GM21528 (cell line): Measurements from ENCODE around the gene ADCY5.

ENCODE experiments used
- ATAC-seq: cut with Tn5 transposase; IDR thresholded peaks from one replicate; pipeline ENCODE4 v1.9.1; 2021; ENCODE audit warnings: mild to moderate bottlenecking, moderate library complexity; ENCODE audit not compliant: unreplicated experiment, low FRiP score

Gene ADCY5

DNA sequence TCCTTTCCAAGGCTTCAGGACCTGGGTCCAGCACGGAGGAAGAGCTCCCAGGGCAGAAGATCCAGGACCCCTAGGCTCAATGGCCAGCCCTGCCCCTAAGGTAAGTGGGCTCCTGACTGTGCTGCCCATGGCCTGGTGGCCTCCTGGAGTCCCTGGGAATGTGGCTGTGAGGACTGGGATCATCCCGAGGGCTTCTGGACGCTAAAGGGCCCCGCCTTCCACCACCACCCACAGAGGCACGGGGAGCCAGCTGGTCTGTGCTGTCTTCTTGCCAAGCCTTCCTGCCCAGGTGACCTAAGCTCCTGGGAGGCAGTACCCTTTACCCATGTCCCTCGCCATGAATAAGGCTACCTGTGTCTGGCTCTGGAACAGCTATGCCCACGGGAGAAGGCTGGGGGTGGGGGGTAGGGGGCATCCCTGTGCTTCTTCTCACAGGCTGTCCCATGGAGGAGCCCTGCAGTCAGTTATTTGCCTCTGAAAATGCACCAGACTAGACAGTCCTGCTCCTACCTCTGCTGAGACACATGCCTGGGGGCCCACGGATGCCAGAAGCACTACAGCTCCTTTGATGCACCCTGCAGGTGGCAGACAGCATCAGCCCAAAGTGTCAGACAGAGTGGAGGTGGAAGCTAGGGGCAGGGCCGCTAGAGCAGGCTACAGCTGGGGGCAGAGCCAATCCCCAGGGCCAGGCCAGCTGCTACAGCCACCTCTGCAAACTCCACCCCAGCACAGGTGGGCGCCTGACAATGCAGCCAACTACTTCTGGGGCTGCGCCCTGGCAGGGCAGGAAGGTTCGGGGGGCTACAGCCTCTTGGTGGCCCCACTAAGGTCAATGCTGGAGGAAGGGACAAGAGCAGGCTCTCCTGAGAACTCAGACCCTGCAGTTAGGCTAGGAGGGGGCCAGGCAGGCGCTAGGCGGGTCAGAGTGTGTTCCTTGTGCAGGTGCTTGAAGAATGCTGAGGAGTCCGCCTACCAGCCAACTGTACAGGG lies 156.3 kb downstream of the ADCY5 start:
- no peak for ATAC-seq

DNA sequence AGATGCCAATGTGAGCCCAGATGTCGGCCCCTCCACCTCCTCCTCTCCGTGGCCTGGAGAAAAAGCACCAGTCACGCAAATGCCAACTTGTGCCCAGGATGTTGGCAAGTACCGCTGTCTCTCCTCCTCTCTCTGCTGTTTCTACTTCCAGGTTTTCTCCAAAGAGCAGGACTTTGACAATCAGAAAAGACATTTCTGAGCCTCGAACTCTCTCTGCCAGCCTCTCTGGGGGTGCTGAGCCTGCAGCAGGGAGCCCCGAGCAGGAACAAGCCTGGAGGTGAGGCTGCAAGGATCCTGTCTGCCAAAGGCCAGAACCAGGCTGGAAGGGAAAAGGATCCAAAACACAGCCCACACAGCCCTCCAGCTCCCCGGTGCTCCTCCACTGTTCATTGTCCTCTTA lies 157.5 kb downstream of the ADCY5 start:
- no peak for ATAC-seq

DNA sequence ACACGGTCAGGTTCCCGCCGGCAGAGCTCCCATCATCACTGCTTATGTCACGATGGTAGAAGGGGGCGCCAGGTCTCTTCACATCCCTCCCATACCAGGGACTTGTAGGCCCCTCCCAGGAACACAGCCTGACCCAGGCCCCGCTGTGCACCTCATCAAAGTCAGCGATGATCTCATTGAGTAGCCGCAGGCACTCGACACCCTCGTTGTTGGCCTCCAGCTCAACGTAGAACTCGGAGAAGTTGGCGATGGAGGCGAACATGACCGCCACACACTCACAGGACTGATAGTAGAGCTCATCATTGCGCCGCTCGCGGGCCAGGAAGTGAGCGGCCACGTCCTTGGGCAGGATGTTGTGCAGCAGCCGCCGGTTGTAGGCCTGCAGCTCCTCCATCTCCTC lies 157.9 kb downstream of the ADCY5 start:
- no peak for ATAC-seq

DNA sequence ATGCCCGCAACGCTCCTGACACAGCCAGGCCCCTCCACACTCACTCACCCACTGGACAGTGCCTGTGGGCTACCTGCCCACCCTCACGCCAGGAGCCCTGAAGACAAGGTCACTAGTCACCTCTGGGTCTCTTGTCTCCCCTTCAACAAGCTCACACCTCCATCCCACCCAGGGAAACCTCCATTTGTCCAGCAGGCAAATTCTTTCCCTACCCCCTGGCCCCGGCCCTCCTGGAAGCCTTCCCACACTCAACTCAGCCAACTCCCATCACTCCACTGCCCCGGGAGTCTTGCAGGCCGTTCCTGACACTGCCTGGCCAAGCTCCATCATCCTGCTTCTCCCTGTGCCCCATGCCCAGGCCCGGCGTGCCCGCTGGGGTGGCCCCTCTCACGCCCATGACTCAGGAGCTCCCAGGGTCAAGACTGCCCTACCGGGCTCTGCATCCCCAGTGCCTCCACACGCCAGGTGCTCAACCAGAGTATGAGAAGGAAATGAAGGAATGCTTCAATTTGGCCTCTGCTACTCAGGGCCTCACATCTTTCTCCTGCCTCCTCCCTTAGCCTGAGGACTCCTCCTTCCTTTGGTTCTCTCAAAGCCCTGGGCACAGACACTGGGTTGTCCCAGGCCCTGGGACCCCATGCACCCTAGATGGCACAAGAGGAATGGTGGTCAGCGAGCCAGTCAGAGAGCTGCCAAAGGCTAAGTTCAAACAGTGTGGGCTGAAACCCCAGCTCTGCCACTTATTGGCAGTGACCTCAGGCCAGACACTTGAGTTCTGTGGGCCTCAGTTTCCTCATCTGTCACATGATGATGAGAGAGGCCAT lies 158.6 kb downstream of the ADCY5 start:
- ATAC-seq, result no peak

DNA sequence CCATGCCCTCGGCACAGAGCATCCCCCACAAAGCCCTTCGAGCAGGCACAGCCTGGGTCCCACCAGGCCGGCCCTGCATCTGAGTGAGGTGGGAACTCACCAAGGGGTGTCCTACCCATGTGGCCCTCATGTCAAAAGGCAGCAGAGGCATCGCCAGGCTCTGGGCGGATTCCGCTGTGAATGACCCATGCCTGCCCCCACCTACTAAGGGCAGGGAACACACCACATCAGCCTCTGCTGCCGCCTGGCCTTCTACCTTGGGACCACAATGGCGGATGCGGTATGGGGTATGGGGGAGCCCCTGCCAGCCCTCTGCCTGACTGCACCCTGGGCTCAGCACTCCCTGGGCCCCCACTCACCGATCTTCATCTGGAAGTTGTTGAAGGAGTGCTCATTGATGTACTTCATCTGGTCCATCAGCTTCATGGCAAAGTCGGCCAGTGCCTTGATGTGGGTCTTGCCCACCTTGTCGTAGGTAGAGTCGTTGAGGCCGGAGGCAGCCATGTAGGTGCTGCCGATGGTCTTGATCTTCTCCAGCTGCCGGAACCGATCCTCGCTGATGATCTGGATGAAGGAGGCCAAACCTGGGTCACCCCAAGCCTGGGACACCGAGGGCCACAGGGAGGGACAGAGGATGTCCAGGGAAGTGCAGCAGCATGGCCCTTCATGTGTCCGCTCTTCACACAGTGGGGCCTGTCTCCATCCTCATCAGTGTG lies 159.3 kb downstream of the ADCY5 start:
- ATAC-seq, result no peak

DNA sequence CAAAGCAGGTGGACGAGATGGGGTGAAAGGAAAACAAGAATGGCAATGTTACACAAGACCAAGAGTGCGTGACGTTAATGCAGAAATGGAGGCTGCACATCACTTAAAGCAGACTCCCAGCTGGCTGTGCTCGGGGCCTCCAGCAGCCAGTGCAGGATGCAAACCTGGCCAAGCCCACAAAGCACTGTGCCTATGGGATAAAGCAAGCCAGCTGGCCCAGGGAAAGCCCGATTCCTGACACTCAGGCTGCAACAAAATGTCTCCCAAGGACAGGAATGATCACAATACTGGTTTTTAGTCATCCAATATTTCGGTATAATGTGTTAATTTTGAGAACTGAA lies 161.0 kb downstream of the ADCY5 start:
- ATAC-seq, result no peak

DNA sequence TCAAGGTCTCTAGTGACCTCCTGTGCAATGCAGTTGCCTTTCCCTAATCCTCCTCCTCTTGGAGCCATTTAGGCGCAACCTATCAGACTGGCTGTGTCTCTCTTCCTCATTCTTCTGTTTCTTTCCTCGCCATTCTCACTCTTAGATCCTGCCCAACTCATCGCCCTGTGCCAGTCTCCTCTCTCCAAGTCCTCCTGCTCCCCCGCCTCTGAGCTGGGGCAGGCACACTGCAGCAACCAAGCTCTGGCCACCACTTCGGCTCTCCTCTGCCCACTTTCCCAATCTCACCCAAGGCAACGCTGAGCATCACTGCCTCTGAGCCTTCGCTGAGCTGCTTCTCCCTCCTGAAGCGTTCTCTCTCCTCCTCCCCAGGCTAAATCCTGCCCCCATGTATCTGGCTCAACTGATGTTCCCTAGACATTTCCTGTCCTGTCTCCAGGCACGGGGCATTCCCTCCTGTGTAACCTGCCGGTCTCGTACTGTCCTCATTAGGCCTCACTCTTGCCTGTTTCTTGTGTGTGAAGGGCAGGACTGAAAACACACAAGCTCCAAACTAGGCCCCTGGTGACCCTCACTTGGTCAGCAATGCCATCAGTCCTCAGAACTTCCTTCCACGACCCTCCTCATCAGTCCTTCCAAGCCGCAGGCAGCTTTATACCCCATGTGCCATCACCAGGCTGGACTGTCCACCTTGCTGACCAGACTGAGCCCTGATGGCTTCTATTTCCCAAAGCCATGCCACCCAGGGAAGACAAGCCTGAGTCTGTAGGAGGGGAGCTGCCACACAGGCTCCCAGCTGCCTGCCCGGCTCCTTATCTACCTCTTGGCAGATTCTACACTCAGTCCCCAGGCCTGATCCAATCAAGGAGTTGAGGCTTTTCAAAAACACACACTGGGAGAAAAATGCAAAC lies 161.6 kb downstream of the ADCY5 start:
- no peak for ATAC-seq

DNA sequence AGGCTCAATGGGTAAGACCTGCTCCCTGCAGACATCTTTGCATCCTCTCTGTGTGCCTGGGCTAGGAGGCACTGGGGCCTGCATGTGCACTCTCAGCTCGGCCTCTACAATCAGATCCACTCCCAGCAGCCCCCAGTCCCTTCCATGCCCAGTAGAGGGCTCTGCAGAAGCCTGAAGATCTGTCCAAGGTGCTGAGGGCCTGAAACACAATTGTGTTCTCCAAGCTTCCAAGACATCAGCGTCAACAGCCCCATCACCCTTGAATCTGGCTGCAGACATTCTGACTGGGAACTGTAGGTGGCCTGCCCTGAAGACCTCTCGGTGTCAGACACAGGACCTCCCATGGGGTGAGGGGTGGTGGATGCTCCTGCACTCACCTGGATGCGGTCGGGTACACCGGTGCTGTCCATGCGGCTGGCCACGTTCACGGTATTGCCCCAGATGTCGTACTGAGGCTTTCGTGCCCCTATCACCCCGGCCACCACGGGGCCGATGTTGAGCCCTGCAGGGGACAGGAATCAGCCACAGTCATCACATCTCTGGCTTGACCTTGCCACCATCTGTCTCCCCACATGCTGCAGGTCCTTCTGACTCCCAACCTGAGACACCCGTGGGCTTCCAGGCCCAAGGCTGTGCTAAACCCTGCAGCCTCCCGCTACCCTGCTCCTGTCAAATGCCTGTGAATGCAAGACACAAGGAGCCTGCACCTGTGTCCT lies 162.4 kb downstream of the ADCY5 start:
- no peak for ATAC-seq

DNA sequence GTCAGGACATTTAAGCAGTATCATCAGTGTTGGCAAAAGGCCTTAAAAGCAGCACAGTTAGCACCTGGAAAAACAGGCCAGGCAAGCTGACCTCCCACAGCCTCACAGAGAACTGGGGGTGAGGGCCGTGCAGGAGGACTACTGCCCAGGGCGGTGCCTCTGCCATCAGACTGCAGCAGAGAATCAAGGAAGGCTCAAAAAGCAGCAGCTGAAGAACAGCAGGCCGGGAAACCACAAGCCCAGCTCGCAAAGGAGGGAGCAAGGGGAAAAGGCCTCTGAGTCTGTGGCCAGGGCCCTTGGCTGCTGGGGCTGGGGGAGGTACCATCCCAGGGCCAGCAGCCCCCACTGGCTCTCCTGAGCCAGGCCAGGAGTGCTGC lies 163.0 kb downstream of the ADCY5 start:
- no peak for ATAC-seq

DNA sequence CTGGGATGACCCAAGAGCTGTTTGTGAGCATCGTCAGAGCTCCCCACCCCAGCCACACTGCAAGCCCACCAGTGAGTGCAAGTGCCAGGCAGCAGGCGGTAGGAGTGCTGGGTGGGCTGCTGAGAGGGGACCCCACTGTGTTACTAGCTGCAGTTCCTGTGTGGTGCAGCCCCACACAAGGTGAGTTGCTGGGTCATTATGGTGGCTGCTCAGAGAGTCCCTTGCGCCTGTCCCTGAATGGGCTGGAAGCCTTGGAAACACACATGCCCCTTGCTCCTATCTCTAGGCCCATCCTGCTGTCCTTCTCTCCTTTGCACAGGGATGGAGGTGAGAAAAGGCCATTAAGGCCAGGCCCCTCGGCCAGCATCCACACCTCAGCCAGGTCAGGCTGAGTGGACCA lies 163.4 kb downstream of the ADCY5 start:
- ATAC-seq, result no peak

DNA sequence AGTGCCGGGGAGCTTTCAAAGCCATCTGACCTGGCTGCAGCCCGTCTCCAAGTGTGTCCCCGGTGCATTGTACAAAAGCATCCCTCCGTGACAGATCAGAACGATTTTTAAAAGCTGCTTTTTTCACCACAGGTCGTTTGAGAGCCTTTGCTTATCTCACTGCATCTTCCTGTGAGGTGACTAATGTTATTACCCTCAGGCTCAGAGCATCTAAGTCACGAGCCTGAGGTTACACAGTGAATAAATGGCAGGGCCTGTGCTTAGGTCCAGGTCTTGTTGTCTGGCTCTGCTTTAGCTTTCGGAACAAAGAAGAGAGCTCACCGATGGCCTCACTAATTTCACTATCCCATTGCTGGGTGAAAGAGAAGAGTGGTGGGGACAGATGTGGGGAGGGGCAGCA lies 163.8 kb downstream of the ADCY5 start:
- no peak for ATAC-seq

DNA sequence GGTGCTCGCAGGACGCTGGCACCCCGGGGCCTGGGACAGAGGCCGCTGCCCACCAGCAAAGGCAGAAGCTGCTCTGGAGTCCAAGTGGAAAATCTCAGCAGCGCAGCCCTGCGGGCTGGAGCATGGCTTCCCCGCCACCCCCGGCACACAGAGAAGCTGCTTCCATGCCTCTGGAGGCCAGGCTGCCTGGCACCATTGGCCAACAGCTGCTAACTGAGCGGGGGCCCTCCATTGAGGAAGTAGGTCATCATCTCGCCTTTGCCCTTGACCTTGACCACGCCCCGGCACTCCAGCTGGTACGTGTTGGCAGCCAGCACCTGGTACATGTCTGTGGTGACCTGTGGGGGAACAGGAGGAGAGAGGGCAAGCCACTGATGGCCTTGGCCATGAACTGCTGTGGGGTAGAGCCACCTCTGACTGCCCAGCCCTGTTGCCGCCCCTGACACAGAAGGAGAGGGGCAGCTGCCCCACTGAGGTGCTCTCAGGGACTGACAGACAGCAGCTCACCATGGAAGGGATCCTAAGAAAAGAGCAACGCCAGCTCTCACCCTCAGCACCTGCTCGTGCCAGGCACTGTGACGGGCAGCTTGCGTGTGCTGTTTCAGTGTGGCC lies 164.4 kb downstream of the ADCY5 start:
- ATAC-seq, result no peak

DNA sequence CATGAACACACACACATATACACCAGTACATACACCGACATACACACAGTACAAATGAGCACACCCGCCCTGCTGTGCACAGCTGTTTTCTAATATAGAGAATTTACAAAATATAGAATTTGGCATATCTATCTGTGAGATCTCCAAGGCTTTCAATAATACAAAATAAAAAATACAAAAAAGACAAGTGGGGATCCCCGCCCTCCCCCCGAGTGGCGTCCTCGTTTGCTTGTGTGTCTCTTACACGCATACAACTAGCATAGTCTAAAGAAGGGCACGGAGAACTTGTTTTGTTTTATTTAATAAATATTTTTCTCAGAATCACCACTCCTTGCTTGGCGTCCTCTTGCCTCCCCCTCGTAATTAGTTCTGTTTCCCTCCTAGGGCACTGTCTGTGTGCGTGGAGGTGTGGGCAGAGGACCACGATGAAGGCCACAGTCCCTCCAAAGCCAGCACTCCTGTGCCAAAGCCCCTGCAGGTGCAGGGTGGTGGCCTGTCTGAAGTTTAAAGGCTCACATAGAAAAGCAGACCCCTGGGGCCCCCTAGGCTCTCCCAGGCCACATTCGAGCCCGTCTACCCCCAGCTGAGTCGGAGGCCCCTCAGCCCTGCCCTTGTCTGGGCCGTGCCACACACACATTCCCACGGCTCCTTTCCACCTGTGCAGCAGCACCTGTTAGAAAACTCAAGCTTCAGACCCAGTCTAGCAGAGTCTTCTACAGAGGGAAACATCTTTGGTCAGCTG lies 165.1 kb downstream of the ADCY5 start:
- no peak for ATAC-seq

DNA sequence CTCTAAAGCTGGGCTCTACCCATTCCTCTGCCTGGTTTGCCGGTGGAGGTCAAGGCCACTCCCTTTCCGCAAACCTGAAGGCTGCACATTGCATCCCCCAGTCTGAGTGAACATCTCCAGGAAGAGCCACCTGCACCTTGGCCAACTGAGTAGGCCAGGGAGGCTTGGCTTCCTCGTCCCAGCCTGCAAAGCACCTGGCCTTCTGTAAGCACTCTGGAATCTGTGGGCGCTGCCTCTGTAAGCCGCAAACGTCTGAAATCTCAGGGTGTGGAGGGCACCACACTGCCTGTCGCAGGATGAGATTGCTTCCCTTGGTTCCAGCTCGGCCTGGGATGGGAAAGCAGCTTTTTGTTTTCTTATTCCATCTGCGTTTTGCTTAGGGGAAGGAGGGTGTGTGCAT lies 165.8 kb downstream of the ADCY5 start:
- ATAC-seq, result no peak

DNA sequence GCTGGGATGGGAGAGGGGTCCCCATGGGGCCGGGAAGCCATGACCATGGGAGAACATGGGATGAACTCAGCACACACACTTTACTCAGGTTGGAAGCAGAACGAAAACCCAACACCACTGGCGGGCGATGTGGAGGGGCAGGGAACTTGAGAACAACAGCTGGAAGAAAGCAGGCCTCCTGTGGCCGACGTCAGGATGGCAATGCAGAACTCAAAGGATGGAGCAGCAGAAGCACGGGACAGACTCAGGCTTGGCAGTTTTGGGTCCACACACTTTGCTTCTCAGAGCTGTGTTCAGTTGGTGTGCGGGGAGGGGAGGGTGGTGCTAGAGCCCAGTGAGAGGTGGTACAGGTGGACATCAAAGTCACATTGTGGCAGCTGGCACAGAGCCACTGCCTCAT lies 166.4 kb downstream of the ADCY5 start:
- no peak for ATAC-seq

DNA sequence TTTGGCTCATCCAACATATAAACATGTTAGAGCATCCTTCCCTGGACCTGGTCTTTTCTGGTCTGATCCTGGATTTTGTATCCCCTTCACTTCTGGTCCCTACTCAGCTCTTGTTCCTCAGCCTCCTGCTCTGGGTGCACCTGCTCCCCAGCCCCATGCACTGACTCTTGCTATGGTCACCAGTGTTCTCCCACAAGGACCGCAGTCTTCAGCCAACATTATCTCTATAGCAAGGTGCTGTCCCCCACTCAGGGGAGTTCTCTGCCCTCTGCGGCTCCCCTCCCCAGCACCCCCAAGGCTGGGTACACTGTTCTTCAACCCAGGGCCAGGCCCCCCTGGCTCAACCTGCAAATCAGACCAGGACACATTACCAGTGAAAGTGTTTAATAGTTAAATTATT lies 167.0 kb downstream of the ADCY5 start:
- no peak for ATAC-seq

DNA sequence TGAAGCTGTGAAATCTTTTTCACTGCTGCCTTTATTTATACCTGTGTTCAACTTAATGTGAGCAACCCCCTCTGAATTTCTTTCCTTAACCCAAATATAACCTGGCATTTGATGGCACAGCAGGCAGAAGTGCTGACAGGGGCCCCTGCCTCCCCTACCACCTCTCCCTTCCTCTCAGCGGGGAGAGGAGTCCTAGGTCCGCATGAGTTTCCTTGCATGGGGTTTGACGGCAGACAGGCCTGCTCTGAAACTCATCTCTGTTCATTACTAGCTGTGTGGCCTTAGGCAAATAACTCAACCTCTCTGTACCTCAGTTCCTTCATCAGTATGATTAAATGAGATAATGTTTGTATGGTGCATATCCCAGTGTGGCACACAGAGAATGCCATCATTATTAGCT lies 167.5 kb downstream of the ADCY5 start:
- ATAC-seq, result no peak

DNA sequence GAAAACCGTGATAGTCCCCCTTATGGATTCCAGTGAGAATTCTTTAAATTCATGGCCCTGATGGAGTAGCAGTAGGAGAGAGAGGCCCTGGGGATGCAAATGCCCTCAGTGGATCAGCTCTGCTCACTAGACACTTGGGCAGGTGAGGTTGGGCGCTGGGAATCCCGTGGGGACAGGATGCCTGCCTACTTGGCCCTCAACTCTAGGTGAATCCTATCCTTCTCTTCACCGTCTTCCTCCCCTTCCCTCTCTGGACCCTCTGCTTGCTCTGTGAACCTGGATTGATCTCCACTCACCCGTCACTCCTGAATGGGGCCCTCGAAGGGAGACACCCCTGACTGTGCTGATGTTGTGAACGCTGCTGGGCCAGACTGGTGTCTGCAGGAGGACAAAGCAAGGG lies 169.8 kb downstream of the ADCY5 start:
- no peak for ATAC-seq
